ENCODE data around the gene PDZD2. TPM values are rescaled to one million over a fixed set of nuclear protein-coding genes. Genes with fewer than 3 reads are reported as not detected.

Gene PDZD2
- total and polyA plus RNA-seq, 2 experiments from 2014 or later: 1.7 to 4.0 TPM

GRCh38 chr5:31657315-31657979 lies 18.5 kb downstream of the PDZD2 start:
- H2AFZ ChIP-seq: no peak overlapping the region
- TF ChIP-seq EZH2 (IDR thresholded peaks at IDR 0.05; ENCODE audit: borderline replicate concordance) (no peak), CTCF (IDR thresholded peaks at IDR 0.05; ENCODE audit: poor library complexity) (no peak), EZH2phosphoT487 (IDR thresholded peaks at IDR 0.05; ENCODE audit: low read depth, severe bottlenecking, unreplicated experiment) (no peak)
- H3K9me3 ChIP-seq (ENCODE audit: low read depth): no peaks in the 10 kb centered on the region
- H3K27ac ChIP-seq: no peak overlapping the region
- no peaks in the 10 kb centered on the region for H3K4me1 ChIP-seq (ENCODE audit: insufficient read depth)
- H3K9me2 ChIP-seq (replicated peaks; ENCODE audit: insufficient read depth): no peaks in the 10 kb centered on the region
- peaks cover 7% of the 10 kb centered on the region for H3K27me3 ChIP-seq
- no peaks in the 10 kb centered on the region for H3K79me2 ChIP-seq
- no peak overlapping the region for H3K4me3 ChIP-seq
- H3K4me2 ChIP-seq: no peak overlapping the region
- no peaks in the 10 kb centered on the region for H4K20me1 ChIP-seq (ENCODE audit: insufficient read depth, poor library complexity, severe bottlenecking)
- 90% methylated on average over 11 of the region's 11 CpGs for WGBS (ENCODE audit: low lambda C conversion rate, missing lambda C conversion rate)
- DNase-seq (ENCODE audit: low spot score): no peak
- H3K36me3 ChIP-seq (replicated peaks; ENCODE audit: insufficient read depth, low read depth): no peaks in the 10 kb centered on the region

GRCh38 chr5:31661257-31661656 lies 22.3 kb downstream of the PDZD2 start:
- no peak for DNase-seq (ENCODE audit: low spot score)
- WGBS (ENCODE audit: low lambda C conversion rate, missing lambda C conversion rate): 74% methylated on average over 4 of the region's 4 CpGs
- Histone ChIP-seq H3K9me2 (replicated peaks; ENCODE audit: insufficient read depth) (no peaks in the 10 kb centered on the region), H4K20me1 (ENCODE audit: insufficient read depth, poor library complexity, severe bottlenecking) (no peaks in the 10 kb centered on the region), H3K4me1 (ENCODE audit: insufficient read depth) (no peaks in the 10 kb centered on the region), H3K9me3 (ENCODE audit: low read depth) (no peaks in the 10 kb centered on the region), H3K79me2 (no peaks in the 10 kb centered on the region), H3K36me3 (replicated peaks; ENCODE audit: insufficient read depth, low read depth) (no peaks in the 10 kb centered on the region), H3K27ac (no peak overlapping the region), H3K4me2 (no peak overlapping the region), H3K27me3 (no peaks in the 10 kb centered on the region), H2AFZ (no peak overlapping the region), H3K4me3 (no peak overlapping the region)
- TF ChIP-seq EZH2 (IDR thresholded peaks at IDR 0.05; ENCODE audit: borderline replicate concordance) (no peak), EZH2phosphoT487 (IDR thresholded peaks at IDR 0.05; ENCODE audit: low read depth, severe bottlenecking, unreplicated experiment) (no peak), CTCF (IDR thresholded peaks at IDR 0.05; ENCODE audit: poor library complexity) (no peak)

GRCh38 chr5:31663519-31663918 lies 24.6 kb downstream of the PDZD2 start:
- H3K9me2 ChIP-seq (replicated peaks; ENCODE audit: insufficient read depth): no peaks in the 10 kb centered on the region
- H2AFZ ChIP-seq: no peak overlapping the region
- H3K9me3 ChIP-seq (ENCODE audit: low read depth): no peaks in the 10 kb centered on the region
- no peaks in the 10 kb centered on the region for H3K79me2 ChIP-seq
- no peak overlapping the region for H3K4me2 ChIP-seq
- no peaks in the 10 kb centered on the region for H3K27me3 ChIP-seq
- no peak overlapping the region for H3K4me3 ChIP-seq
- no peaks in the 10 kb centered on the region for H3K4me1 ChIP-seq (ENCODE audit: insufficient read depth)
- H3K27ac ChIP-seq: no peak overlapping the region
- TF ChIP-seq EZH2 (IDR thresholded peaks at IDR 0.05; ENCODE audit: borderline replicate concordance): no peak
- H3K36me3 ChIP-seq (replicated peaks; ENCODE audit: insufficient read depth, low read depth): no peaks in the 10 kb centered on the region
- H4K20me1 ChIP-seq (ENCODE audit: insufficient read depth, poor library complexity, severe bottlenecking): no peaks in the 10 kb centered on the region
- no peak for DNase-seq (ENCODE audit: low spot score)
- WGBS (ENCODE audit: low lambda C conversion rate, missing lambda C conversion rate): 88% methylated on average over 7 of the region's 7 CpGs

GRCh38 chr5:31664566-31664965 lies 25.6 kb downstream of the PDZD2 start:
- no peak overlapping the region for H3K4me2 ChIP-seq
- no peaks in the 10 kb centered on the region for H3K4me1 ChIP-seq (ENCODE audit: insufficient read depth)
- 77% methylated on average over 8 of the region's 8 CpGs for WGBS (ENCODE audit: low lambda C conversion rate, missing lambda C conversion rate)
- no peak for DNase-seq (ENCODE audit: low spot score)
- H2AFZ ChIP-seq: no peak overlapping the region
- no peaks in the 10 kb centered on the region for H3K36me3 ChIP-seq (replicated peaks; ENCODE audit: insufficient read depth, low read depth)
- no peaks in the 10 kb centered on the region for H4K20me1 ChIP-seq (ENCODE audit: insufficient read depth, poor library complexity, severe bottlenecking)
- no peaks in the 10 kb centered on the region for H3K79me2 ChIP-seq
- H3K27me3 ChIP-seq: no peaks in the 10 kb centered on the region
- no peak overlapping the region for H3K27ac ChIP-seq
- TF ChIP-seq EZH2phosphoT487 (IDR thresholded peaks at IDR 0.05; ENCODE audit: low read depth, severe bottlenecking, unreplicated experiment) (no peak), CTCF (IDR thresholded peaks at IDR 0.05; ENCODE audit: poor library complexity) (no peak), EZH2 (IDR thresholded peaks at IDR 0.05; ENCODE audit: borderline replicate concordance) (no peak)
- no peaks in the 10 kb centered on the region for H3K9me2 ChIP-seq (replicated peaks; ENCODE audit: insufficient read depth)
- H3K4me3 ChIP-seq: no peak overlapping the region
- no peaks in the 10 kb centered on the region for H3K9me3 ChIP-seq (ENCODE audit: low read depth)

Data from hepatocyte (in vitro differentiated cells).